Keratinocyte (primary cell): ENCODE results near the gene EEF1A2. TPM values are rescaled to one million over a fixed set of nuclear protein-coding genes. Genes with fewer than 3 reads are reported as not detected.

Source experiments
- DNase-seq: peaks from one replicate; pipeline ENCODE4 v3.0.0-alpha.2; 2011; ENCODE audit warnings: low read depth, missing footprints, low spot score
- FAIRE-seq: peaks from 2 replicates; lab custom pipeline; 2011; peaks lifted over from hg19 to GRCh38; lab: Jason Lieb, UNC
- H2AFZ ChIP-seq: 2 replicates; pipeline ENCODE4 v1.6.0; 2012; ENCODE audit warnings: low read length, control low read depth, inconsistent platforms; ENCODE audit not compliant: control insufficient read depth
- H3K27ac ChIP-seq: 2 replicates; pipeline ENCODE4 v1.5.1; 2011; ENCODE audit warnings: low read length; ENCODE audit not compliant: control insufficient read depth, insufficient read depth
- H3K27me3 ChIP-seq: 3 replicates; pipeline ENCODE4 v1.6.0; 2011; ENCODE audit warnings: low read length; ENCODE audit not compliant: control insufficient read depth, insufficient read depth; ENCODE audit errors: extremely low read depth
- H3K36me3 ChIP-seq, 2 experiments: 2 replicates in 1 of 2; 3 replicates in 1 of 2; pipeline ENCODE4 v1.5.1; 2011; ENCODE audit warnings: low read length in 2 of 2, mild to moderate bottlenecking in 1 of 2; ENCODE audit not compliant: control insufficient read depth in 2 of 2, insufficient read depth in 2 of 2; ENCODE audit errors: extremely low read depth in 1 of 2
- H3K4me1 ChIP-seq: 3 replicates; pipeline ENCODE4 v1.5.1; 2011; ENCODE audit warnings: low read length; ENCODE audit not compliant: control insufficient read depth, insufficient read depth; ENCODE audit errors: extremely low read depth
- H3K4me2 ChIP-seq: 3 replicates; pipeline ENCODE4 v1.6.0; 2011; ENCODE audit warnings: low read depth, low read length; ENCODE audit not compliant: control insufficient read depth, insufficient read depth; ENCODE audit errors: extremely low read depth
- H3K4me3 ChIP-seq, 3 experiments: fragments of 200-600 bp in 1 of 3; sonication (generic) in 1 of 3; 2 replicates in 2 of 3; 3 replicates in 1 of 3; pipeline ENCODE4 v1.5.1; 2011 to 2016; ENCODE audit warnings: low read length in 3 of 3, mild to moderate bottlenecking in 3 of 3, control low read depth in 2 of 3, inconsistent platforms in 1 of 3, low read depth in 1 of 3, mixed read lengths in 1 of 3, mixed run types in 1 of 3, moderate library complexity in 1 of 3; ENCODE audit not compliant: control insufficient read depth in 2 of 3, insufficient read depth in 2 of 3; ENCODE audit errors: extremely low read depth in 1 of 3
- H3K79me2 ChIP-seq: 2 replicates; pipeline ENCODE4 v1.6.0; 2012; ENCODE audit warnings: low read length; ENCODE audit not compliant: control insufficient read depth, insufficient read depth
- H3K9ac ChIP-seq: 3 replicates; pipeline ENCODE4 v1.6.0; 2011; ENCODE audit warnings: low read length; ENCODE audit not compliant: control insufficient read depth, insufficient read depth; ENCODE audit errors: extremely low read depth
- H3K9me1 ChIP-seq: 3 replicates; pipeline ENCODE4 v1.6.0; 2011; ENCODE audit warnings: low read length; ENCODE audit not compliant: control insufficient read depth, insufficient read depth; ENCODE audit errors: extremely low read depth
- H3K9me3 ChIP-seq: 2 replicates; pipeline ENCODE4 v1.5.1; 2012; ENCODE audit warnings: low read depth, low read length; ENCODE audit not compliant: control insufficient read depth
- H4K20me1 ChIP-seq: 3 replicates; pipeline ENCODE4 v1.6.0; 2011; ENCODE audit warnings: low read length; ENCODE audit not compliant: control insufficient read depth, insufficient read depth; ENCODE audit errors: extremely low read depth
- CTCF ChIP-seq, 3 experiments: IDR thresholded peaks in 1 of 3; conservative IDR thresholded peaks in 1 of 3; optimal IDR thresholded peaks in 1 of 3; 2 replicates in 2 of 3; 3 replicates in 1 of 3; pipeline versions ENCODE3 to v1.5.1; 2011; ENCODE audit warnings: low read length in 3 of 3, mild to moderate bottlenecking in 3 of 3, moderate library complexity in 2 of 3, control low read depth in 1 of 3, inconsistent platforms in 1 of 3; ENCODE audit not compliant: insufficient read depth in 2 of 3; ENCODE audit errors: extremely low read depth in 1 of 3
- EZH2 ChIP-seq: IDR thresholded peaks from one replicate; pipeline ENCODE4 v1.6.1; 2012; ENCODE audit warnings: inconsistent platforms, mild to moderate bottlenecking, low read length, moderate library complexity
- dilution Hi-C: fragments of 300-500 bp; cut with MboI; formaldehyde crosslinking; loops from one replicate; pipeline ENCODE4 v1.7.0; 2020; ENCODE audit warnings: low sequenced_read_pairs; ENCODE audit not compliant: extremely low pct_ligation_motif_present
- polyA plus RNA-seq, 5 experiments: library from polyadenylated mRNA; depleted of rRNA in 3 of 5; stranded (reverse) in 3 of 5; stranded (forward) in 1 of 5; unstranded in 1 of 5; fragments of >200 nt; gene quantifications; 1 replicate in 1 of 5; 2 replicates in 3 of 5; 3 replicates in 1 of 5; pipeline versions ENCODE4 v1.2.1 to v1.2.3, GENCODE V29; 2011 to 2012; ENCODE audit warnings: missing spikeins in 2 of 5, low read depth in 1 of 5, low replicate concordance in 1 of 5

The EEF1A2 gene
- polyA plus RNA-seq, 1 donor (not counting 4 experiments of a cell fraction or from before 2014, with no cell fraction given): 0.12 TPM

- no peaks in the 10 kb centered on the region for H3K9me3 ChIP-seq
- DNase-seq (peak; percentile 95), FAIRE-seq (peak; percentile 96)
- H3K9ac ChIP-seq: peak overlapping the region; percentile 48
- H3K4me3 ChIP-seq: peak overlapping the region in 1 of 3 experiments; percentile 31
- H3K27me3 ChIP-seq: peaks cover 3% of the 10 kb centered on the region
- peak overlapping the region; percentile 67 for H3K27ac ChIP-seq
- no peaks in the 10 kb centered on the region for H3K9me1 ChIP-seq
- H3K36me3 ChIP-seq: no peaks in the 10 kb centered on the region
- dilution Hi-C loops: no loop called here
- H4K20me1 ChIP-seq: no peaks in the 10 kb centered on the region
- no peaks in the 10 kb centered on the region for H3K79me2 ChIP-seq
- TF ChIP-seq EZH2 (no peak), CTCF (optimal IDR thresholded peaks at IDR 0.05 in 1 of 3, IDR thresholded peaks at IDR 0.05 in 1 of 3, conservative IDR thresholded peaks at IDR 0.05 in 1 of 3; ENCODE audit: extremely low read depth in 1 of 3, insufficient read depth in 2 of 3, low read length in 3 of 3) (no peak)
- no peak overlapping the region for H2AFZ ChIP-seq
- peak overlapping the region; percentile 49 for H3K4me2 ChIP-seq
- H3K4me1 ChIP-seq: peaks cover 40% of the 10 kb centered on the region
Measured at GRCh38 chr20:63544958-63545516, 46.2 kb upstream of the EEF1A2 start.

GRCh38 chr20:63544241-63544957 is 45.5 kb upstream of the EEF1A2 start:
- DNase-seq: no peak
- no peak for FAIRE-seq
- dilution Hi-C loops: no loop called here

More at GRCh38 chr20:63544241-63544957, 45.5 kb upstream of the EEF1A2 start:
- H3K4me1 ChIP-seq: peaks cover 40% of the 10 kb centered on the region
- TF ChIP-seq CTCF (optimal IDR thresholded peaks at IDR 0.05 in 1 of 3, IDR thresholded peaks at IDR 0.05 in 1 of 3, conservative IDR thresholded peaks at IDR 0.05 in 1 of 3; ENCODE audit: extremely low read depth in 1 of 3, insufficient read depth in 2 of 3, low read length in 3 of 3) (no peak), EZH2 (no peak)
- H2AFZ ChIP-seq: no peak overlapping the region
- H3K9me3 ChIP-seq: no peaks in the 10 kb centered on the region
- no peaks in the 10 kb centered on the region for H4K20me1 ChIP-seq
- no peak overlapping the region for H3K4me3 ChIP-seq
- peaks cover 3% of the 10 kb centered on the region for H3K27me3 ChIP-seq
- H3K79me2 ChIP-seq: no peaks in the 10 kb centered on the region
- H3K9me1 ChIP-seq: no peaks in the 10 kb centered on the region
- peak overlapping the region; percentile 49 for H3K4me2 ChIP-seq
- H3K27ac ChIP-seq: peak overlapping the region; percentile 20
- no peak overlapping the region for H3K9ac ChIP-seq
- H3K36me3 ChIP-seq: no peaks in the 10 kb centered on the region
